ENCODE results near the gene TSPAN19.

The TSPAN19 gene

DNA sequence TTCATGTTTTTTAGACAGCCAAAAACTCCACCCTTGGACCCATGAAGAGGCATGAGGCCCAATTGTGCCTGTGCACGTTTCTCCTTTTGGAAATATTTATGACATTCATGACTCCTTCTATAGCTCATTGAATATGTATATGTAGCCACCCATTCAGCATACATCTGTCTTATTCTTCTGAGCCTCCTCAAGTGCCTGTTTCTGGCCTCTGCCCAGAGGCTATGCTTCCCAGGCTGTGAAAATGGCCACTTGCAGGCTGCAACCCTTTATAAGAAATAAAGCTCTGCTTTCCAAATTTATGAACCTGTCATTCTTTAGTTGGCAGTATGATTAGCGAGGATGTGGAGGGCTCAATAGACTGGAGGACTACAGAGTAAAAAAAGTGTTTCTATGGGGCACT is 35.3 kb downstream of the TSPAN19 start:
- TF ChIP-seq GABPA (IDR thresholded peaks at IDR 0.05; ENCODE audit: low read depth) (no peak), SPI1 (IDR thresholded peaks at IDR 0.05; ENCODE audit: borderline replicate concordance, low read depth) (no peak), CTCF (IDR thresholded peaks at IDR 0.05; ENCODE audit: insufficient read depth, low read length) (no peak), POLR2AphosphoS5 (IDR thresholded peaks at IDR 0.05; ENCODE audit: low read depth) (no peak)
- H3K4me3 ChIP-seq (replicated peaks; ENCODE audit: insufficient read depth, low read length): no peak overlapping the region
- no peak for DNase-seq (ENCODE audit: low read depth in 1 of 2, low spot score in 1 of 2)
- no peak overlapping the region for H3K27ac ChIP-seq (replicated peaks)
- no peaks in the 10 kb centered on the region for H3K27me3 ChIP-seq (ENCODE audit: insufficient read depth, poor library complexity, severe bottlenecking)

DNA sequence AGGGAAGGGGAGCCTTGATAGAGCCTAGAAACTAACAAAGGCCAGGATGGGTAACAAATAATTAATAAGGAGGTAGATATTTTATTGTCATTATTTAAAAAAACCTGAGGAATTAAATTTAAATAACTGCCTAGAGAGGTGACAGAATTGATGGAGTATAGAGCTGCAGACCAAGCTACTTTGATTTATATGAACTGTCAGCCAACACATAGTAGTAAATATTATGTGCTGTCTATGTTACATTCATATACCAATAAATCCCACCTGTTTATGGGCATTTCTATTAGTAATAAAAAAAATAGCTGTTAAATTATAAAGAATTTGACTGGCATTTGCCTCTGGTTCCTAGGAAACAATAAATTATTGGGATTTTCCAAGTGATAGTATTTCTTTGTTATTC is 37.7 kb downstream of the TSPAN19 start:
- H3K4me3 ChIP-seq (replicated peaks; ENCODE audit: insufficient read depth, low read length): no peak overlapping the region

DNA sequence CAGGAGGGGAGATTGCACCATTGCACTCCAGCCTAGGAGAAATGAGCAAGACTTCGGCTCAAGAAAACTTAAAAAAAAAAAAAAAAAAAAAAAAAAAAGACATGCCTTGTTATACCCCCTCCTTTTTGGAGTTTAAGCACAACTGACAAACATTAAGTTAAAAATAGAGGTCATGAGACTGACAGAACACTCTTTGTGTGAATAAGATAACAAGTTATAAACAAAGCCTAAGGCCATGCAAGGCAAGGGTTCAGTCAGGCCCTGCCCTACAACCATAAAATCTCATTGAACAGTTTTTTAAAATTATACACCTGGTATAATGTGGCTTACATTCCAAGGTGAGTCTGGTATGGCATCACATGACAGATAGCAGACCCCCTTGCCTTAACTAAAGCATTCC is 39.3 kb downstream of the TSPAN19 start:
- Histone ChIP-seq H3K27me3 (ENCODE audit: insufficient read depth, poor library complexity, severe bottlenecking) (no peaks in the 10 kb centered on the region), H3K27ac (replicated peaks) (no peak overlapping the region), H3K4me3 (replicated peaks; ENCODE audit: insufficient read depth, low read length) (no peak overlapping the region)
- DNase-seq (ENCODE audit: low read depth in 1 of 2, low spot score in 1 of 2): no peak
- TF ChIP-seq SPI1 (IDR thresholded peaks at IDR 0.05; ENCODE audit: borderline replicate concordance, low read depth) (no peak), POLR2AphosphoS5 (IDR thresholded peaks at IDR 0.05; ENCODE audit: low read depth) (no peak), CTCF (IDR thresholded peaks at IDR 0.05; ENCODE audit: insufficient read depth, low read length) (no peak), GABPA (IDR thresholded peaks at IDR 0.05; ENCODE audit: low read depth) (no peak)
- TF ChIP-seq, protein P1, sequence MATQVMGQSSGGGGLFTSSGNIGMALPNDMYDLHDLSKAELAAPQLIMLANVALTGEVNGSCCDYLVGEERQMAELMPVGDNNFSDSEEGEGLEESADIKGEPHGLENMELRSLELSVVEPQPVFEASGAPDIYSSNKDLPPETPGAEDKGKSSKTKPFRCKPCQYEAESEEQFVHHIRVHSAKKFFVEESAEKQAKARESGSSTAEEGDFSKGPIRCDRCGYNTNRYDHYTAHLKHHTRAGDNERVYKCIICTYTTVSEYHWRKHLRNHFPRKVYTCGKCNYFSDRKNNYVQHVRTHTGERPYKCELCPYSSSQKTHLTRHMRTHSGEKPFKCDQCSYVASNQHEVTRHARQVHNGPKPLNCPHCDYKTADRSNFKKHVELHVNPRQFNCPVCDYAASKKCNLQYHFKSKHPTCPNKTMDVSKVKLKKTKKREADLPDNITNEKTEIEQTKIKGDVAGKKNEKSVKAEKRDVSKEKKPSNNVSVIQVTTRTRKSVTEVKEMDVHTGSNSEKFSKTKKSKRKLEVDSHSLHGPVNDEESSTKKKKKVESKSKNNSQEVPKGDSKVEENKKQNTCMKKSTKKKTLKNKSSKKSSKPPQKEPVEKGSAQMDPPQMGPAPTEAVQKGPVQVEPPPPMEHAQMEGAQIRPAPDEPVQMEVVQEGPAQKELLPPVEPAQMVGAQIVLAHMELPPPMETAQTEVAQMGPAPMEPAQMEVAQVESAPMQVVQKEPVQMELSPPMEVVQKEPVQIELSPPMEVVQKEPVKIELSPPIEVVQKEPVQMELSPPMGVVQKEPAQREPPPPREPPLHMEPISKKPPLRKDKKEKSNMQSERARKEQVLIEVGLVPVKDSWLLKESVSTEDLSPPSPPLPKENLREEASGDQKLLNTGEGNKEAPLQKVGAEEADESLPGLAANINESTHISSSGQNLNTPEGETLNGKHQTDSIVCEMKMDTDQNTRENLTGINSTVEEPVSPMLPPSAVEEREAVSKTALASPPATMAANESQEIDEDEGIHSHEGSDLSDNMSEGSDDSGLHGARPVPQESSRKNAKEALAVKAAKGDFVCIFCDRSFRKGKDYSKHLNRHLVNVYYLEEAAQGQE (IDR thresholded peaks at IDR 0.05; ENCODE audit: insufficient replicate concordance, low read depth): no peak

More for the DNA sequence above, 37.7 kb downstream of the TSPAN19 start:
- TF ChIP-seq, protein P1 (IDR thresholded peaks at IDR 0.05; ENCODE audit: insufficient replicate concordance, low read depth): no peak
- no peak for TF ChIP-seq SPI1 (IDR thresholded peaks at IDR 0.05; ENCODE audit: borderline replicate concordance, low read depth)
- no peak for TF ChIP-seq GABPA (IDR thresholded peaks at IDR 0.05; ENCODE audit: low read depth)
- TF ChIP-seq CTCF (IDR thresholded peaks at IDR 0.05; ENCODE audit: insufficient read depth, low read length): no peak
- no peak for TF ChIP-seq POLR2AphosphoS5 (IDR thresholded peaks at IDR 0.05; ENCODE audit: low read depth)
- no peak overlapping the region for H3K27ac ChIP-seq (replicated peaks)
- no peaks in the 10 kb centered on the region for H3K27me3 ChIP-seq (ENCODE audit: insufficient read depth, poor library complexity, severe bottlenecking)
- DNase-seq (ENCODE audit: low read depth in 1 of 2, low spot score in 1 of 2): no peak

GRCh38 chr12:84995641-84996040 is 40.4 kb downstream of the TSPAN19 start:
- DNase-seq (ENCODE audit: low read depth in 1 of 2, low spot score in 1 of 2): no peak
- TF ChIP-seq CTCF (IDR thresholded peaks at IDR 0.05; ENCODE audit: insufficient read depth, low read length) (no peak), GABPA (IDR thresholded peaks at IDR 0.05; ENCODE audit: low read depth) (no peak)
- no peaks in the 10 kb centered on the region for H3K27me3 ChIP-seq (ENCODE audit: insufficient read depth, poor library complexity, severe bottlenecking)
- no peak overlapping the region for H3K27ac ChIP-seq (replicated peaks)
- no peak overlapping the region for H3K4me3 ChIP-seq (replicated peaks; ENCODE audit: insufficient read depth, low read length)

Measured in HL-60 (cell line).